Left lung (tissue), 10 donors: ENCODE results near the gene OR2V2. TPM values are rescaled to one million over a fixed set of nuclear protein-coding genes. Genes with fewer than 3 reads are reported as not detected.

Experiments used
- ATAC-seq: fragments of 200-7000 bp; cut with Tn5 transposase; one replicate; pipeline ENCODE4 v1.9.1; 2020; ENCODE audit warnings: moderate library complexity
- DNase-seq, 4 donors: peaks; one replicate each; pipeline ENCODE4 v3.0.0-alpha.2; 2013 to 2020
- H3K27ac ChIP-seq, 2 donors: fragments of 200-600 bp; sonication (generic) in 1 of 2; one replicate each; pipeline versions ENCODE4 v1.5.0 to v1.8.0; 2020 to 2021
- H3K27me3 ChIP-seq, 2 donors: fragments of 200-600 bp; sonication (generic) in 1 of 2; one replicate each; pipeline versions ENCODE4 v1.5.0 to v1.8.0; 2020 to 2021
- H3K36me3 ChIP-seq, 2 donors: fragments of 200-600 bp; sonication (generic) in 1 of 2; one replicate each; pipeline versions ENCODE4 v1.5.0 to v1.8.0; 2020 to 2021
- H3K4me1 ChIP-seq, 2 donors: fragments of 200-600 bp; one replicate each; pipeline ENCODE4 v1.8.0; 2021
- H3K4me3 ChIP-seq, 2 donors: fragments of 200-600 bp; sonication (generic) in 1 of 2; one replicate each; pipeline versions ENCODE4 v1.5.0 to v1.8.0; 2020 to 2021; ENCODE audit warnings: mild to moderate bottlenecking in 1 of 2
- H3K9me3 ChIP-seq, 2 donors: fragments of 200-600 bp; sonication (generic) in 1 of 2; one replicate each; pipeline versions ENCODE4 v1.5.0 to v1.8.0; 2020 to 2021
- intact Hi-C, 2 donors: fragments of 100-400 bp; cut with DNase I; formaldehyde crosslinking; loops; one replicate each; pipeline versions ENCODE4 v1.11.2 to v1.14.2; 2022
- polyA plus RNA-seq, 6 donors: library from polyadenylated mRNA; unstranded; fragments of 120-200 nt; gene quantifications; one replicate each; pipeline ENCODE4 v1.2.1, GENCODE V29; 2013; ENCODE audit not compliant: insufficient read length in 6 of 6
- total RNA-seq, 2 donors: library from RNA; stranded (reverse); fragmentation: NEBNext Ultra II Directional; extraction: Animal tissue kit (Norgen Biotek cat#: 25700); gene quantifications; one replicate each; pipeline ENCODE4 v1.2.1, GENCODE V29; 2021
- TF ChIP-seq, protein P1 (sequence below), 2 donors: fragments of 200-600 bp; sonication (generic) in 1 of 2; IDR thresholded peaks; one replicate each; pipeline versions ENCODE4 v1.5.0 to v1.8.0; 2021; ENCODE audit warnings: antibody characterized with exemption in 2 of 2
- donor health status: DM: no; HTN: yes; CAD: no.
- donor health status: DM: no; HTN: no; CAD: no.

OR2V2 gene
- total and polyA plus RNA-seq, 8 donors: 0.03 to 0.06 (median 0.04) TPM; not detected in 4

DNA sequence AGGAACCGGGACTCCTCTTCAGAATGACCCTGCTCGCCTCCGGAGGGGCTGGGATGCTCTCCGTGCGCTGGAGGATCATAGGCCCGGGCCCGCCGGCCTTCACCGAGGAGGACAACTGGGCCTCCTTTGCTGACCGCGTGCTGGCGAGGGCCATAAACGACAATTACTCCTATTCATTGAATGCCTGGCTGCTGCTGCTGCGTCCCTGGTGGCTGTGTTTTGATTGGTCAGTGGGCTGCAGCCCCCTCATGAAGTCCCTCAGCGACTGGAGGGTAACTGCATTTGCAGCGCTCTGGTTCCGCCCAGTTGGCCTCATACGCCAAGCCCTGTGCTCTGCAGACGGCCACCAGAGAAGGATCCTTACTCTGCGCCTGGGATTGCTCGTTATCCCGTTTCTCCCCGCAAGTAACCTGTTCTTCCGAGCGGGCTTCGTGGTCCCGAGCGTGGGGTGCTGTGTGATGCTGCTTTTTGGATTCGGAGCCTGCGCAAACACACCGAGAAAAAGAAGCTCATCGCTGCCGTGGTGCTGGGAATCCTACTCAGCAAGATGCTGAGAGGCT lies 33.0 kb upstream of the OR2V2 start:
- intact Hi-C loops: no loop called here
- TF ChIP-seq, protein P1, sequence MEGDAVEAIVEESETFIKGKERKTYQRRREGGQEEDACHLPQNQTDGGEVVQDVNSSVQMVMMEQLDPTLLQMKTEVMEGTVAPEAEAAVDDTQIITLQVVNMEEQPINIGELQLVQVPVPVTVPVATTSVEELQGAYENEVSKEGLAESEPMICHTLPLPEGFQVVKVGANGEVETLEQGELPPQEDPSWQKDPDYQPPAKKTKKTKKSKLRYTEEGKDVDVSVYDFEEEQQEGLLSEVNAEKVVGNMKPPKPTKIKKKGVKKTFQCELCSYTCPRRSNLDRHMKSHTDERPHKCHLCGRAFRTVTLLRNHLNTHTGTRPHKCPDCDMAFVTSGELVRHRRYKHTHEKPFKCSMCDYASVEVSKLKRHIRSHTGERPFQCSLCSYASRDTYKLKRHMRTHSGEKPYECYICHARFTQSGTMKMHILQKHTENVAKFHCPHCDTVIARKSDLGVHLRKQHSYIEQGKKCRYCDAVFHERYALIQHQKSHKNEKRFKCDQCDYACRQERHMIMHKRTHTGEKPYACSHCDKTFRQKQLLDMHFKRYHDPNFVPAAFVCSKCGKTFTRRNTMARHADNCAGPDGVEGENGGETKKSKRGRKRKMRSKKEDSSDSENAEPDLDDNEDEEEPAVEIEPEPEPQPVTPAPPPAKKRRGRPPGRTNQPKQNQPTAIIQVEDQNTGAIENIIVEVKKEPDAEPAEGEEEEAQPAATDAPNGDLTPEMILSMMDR (IDR thresholded peaks at IDR 0.05): no peak
- DNase-seq (no peak), ATAC-seq (no peak)
- Histone ChIP-seq H3K27ac (no peak overlapping the region), H3K4me1 (no peaks in the 10 kb centered on the region), H3K27me3 (peaks cover 33 to 95% of the 10 kb centered on the region in 2 donors), H3K36me3 (no peaks in the 10 kb centered on the region), H3K4me3 (no peak overlapping the region), H3K9me3 (no peaks in the 10 kb centered on the region)

DNA sequence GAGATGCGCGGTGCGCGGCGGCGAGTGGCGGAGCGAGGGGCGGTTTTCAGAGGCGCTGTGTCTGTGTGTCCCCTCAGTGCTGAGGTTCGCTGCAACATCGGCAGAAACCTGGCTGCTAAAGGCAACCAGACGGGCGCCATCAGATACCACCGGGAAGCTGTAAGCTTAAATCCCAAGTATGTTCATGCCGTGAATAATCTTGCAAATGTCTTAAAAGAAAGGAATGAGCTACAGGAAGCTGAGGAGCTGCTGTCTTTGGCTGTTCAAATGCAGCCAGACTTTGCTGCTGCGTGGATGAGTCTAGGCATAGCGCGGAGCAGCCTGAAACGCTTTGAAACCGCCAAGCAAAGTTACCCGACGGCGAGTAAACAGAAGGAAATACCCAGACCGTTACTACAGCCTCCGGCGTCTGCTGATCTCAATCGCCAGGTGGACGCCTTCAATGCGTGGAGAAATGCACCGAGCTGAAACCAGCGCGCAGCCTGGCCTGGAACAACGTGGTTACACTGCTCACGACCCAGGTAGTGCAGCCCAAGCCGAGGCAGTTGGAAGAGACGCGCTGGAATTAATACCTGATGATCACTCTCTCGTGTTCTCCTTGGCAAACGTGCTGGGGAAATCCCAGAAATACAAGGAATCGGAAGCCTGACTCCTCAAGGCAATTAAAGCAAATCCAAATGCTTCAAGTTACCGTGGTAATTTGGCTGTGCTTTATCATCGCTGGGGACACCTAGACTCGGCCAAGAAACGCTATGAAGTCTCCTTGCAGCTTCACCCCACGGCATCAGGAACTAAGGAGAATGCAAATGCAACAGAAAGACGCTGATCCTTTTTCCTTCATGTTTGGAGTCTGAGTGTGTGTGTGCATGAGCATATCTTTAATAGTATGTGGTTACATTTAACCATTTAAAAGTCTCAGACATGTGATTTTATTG lies 32.3 kb upstream of the OR2V2 start:
- H3K4me1 ChIP-seq: no peaks in the 10 kb centered on the region
- ATAC-seq: peak; percentile 32
- TF ChIP-seq, protein P1 (IDR thresholded peaks at IDR 0.05): no peak

DNA sequence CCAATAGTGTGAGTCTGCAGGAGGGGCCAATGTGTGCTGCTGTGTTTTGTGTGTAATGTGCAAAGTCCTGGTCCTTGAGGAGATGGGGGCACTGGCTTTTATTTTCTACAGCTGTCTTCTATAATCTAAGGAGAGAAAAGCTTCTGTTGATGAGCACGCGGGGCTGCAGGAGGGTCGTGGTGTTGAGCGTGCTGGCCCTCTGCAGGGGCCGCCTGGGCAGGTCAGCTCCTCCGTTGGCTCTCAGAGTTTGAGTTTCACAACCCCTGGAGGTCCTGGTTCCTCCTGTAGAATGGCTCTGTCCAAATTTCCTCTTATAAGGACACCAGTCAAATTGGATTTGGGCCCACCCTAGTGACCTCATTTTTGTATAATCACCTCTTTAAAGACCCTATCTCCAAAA lies 29.0 kb upstream of the OR2V2 start:
- DNase-seq (no peak), ATAC-seq (no peak)
- H3K9me3 ChIP-seq: no peaks in the 10 kb centered on the region
- peaks cover 33 to 90% of the 10 kb centered on the region in 2 donors for H3K27me3 ChIP-seq
- no peaks in the 10 kb centered on the region for H3K36me3 ChIP-seq
- no peak overlapping the region for H3K4me3 ChIP-seq
- TF ChIP-seq, protein P1 (IDR thresholded peaks at IDR 0.05): no peak
- peaks cover 0 to 6% of the 10 kb centered on the region in 2 donors for H3K4me1 ChIP-seq
- intact Hi-C loops: no loop called here
- H3K27ac ChIP-seq: no peak overlapping the region

More for the DNA sequence above, 32.3 kb upstream of the OR2V2 start:
- DNase-seq: peak in 1 of 4 donors; percentile 8
- H3K36me3 ChIP-seq: no peaks in the 10 kb centered on the region
- H3K27ac ChIP-seq: no peak overlapping the region
- H3K27me3 ChIP-seq: peaks cover 33 to 95% of the 10 kb centered on the region in 2 donors
- no peaks in the 10 kb centered on the region for H3K9me3 ChIP-seq
- H3K4me3 ChIP-seq: no peak overlapping the region
- intact Hi-C loops: no loop called here

DNA sequence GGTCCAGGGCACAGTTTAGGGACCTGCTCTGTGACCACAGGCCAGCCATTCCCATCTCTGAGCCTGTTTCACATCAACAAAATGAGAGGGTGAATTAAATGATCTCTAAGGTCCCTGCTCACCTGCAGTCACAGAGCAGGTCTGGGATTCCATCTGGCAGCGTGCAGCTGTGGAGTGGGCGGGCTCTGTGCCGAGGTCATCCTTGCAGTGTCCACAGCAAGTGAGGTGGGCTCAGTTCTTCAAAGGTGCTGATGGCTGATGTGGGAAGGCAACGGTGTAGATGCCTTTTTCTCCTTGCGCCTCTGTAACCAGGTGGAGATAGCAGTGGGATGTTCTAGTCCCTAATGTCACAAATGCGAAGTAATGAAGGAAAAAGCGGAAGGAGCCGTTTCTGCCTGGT lies 28.3 kb upstream of the OR2V2 start:
- Histone ChIP-seq H3K27ac (no peak overlapping the region), H3K27me3 (peaks cover 31 to 87% of the 10 kb centered on the region in 2 donors), H3K4me3 (no peak overlapping the region), H3K4me1 (peaks cover 0 to 6% of the 10 kb centered on the region in 2 donors), H3K9me3 (no peaks in the 10 kb centered on the region), H3K36me3 (no peaks in the 10 kb centered on the region)
- TF ChIP-seq, protein P1 (IDR thresholded peaks at IDR 0.05): no peak
- intact Hi-C loops: no loop called here
- ATAC-seq (no peak), DNase-seq (no peak)

DNA sequence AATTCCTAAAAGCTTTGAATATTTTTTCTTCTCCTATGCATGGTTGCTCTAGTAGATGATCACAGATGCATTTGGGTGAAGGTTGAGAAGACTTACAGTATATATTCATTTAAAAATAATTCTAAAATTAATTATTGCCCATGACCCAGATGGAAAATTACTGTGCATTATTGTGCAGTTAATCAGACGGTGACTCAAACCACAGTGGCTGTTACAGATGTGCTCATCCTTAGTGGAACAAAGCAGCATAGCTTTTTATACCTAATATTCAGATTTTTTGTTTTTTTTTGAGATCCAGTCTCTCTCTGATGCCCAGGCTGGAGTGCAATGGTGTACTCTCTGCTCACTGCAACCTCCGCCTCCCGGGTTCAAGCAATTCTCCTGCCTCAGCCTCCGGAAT lies 27.1 kb upstream of the OR2V2 start:
- TF ChIP-seq, protein P1 (IDR thresholded peaks at IDR 0.05): no peak
- no peak for DNase-seq
- no peaks in the 10 kb centered on the region for H3K9me3 ChIP-seq
- peaks cover 19 to 75% of the 10 kb centered on the region in 2 donors for H3K27me3 ChIP-seq
- H3K27ac ChIP-seq: no peak overlapping the region
- H3K4me3 ChIP-seq: no peak overlapping the region
- ATAC-seq: no peak
- intact Hi-C loops: no loop called here
- peaks cover 0 to 6% of the 10 kb centered on the region in 2 donors for H3K4me1 ChIP-seq
- H3K36me3 ChIP-seq: no peaks in the 10 kb centered on the region
